GM12878 (cell line): ENCODE data around the gene FLAD1. TPM values are rescaled to one million over a fixed set of nuclear protein-coding genes. Genes with fewer than 3 reads are reported as not detected.

Source experiments
- ATAC-seq: fragments of 200-7000 bp; cut with Tn5 transposase; 3 replicates; pipeline ENCODE4 v1.9.1; 2020; ENCODE audit warnings: mild to moderate bottlenecking, moderate library complexity
- BruUV-seq: library from RNA; stranded (reverse); fragments of 400-500 nt; replicated peaks from 2 replicates; lab custom pipeline; 2021; lab: Mats Ljungman, UMichigan
- CTCF ChIA-PET: fragments of 300-600 bp; sonication (Branson Sonifier 250); formaldehyde crosslinking; extraction: SDS; loops from one replicate; lab custom pipeline; 2021; ENCODE audit warnings: inconsistent platforms; lab: Yijun Ruan, JAX
- POLR2A ChIA-PET: fragments of 350-600 bp; formaldehyde crosslinking; extraction: SDS; loops from one replicate; lab custom pipeline; 2021; ENCODE audit warnings: inconsistent platforms; lab: Charles Lee
- RAD21 ChIA-PET: fragments of 300-600 bp; sonication (Branson Sonifier 250); formaldehyde crosslinking; loops from one replicate; lab custom pipeline; 2023; ENCODE audit warnings: antibody characterized with exemption; ENCODE audit not compliant: unreplicated experiment; lab: Charles Lee
- SMC1A ChIA-PET: fragments of 300-600 bp; sonication (Branson Sonifier 250); formaldehyde crosslinking; loops from one replicate; lab custom pipeline; 2023; ENCODE audit not compliant: unreplicated experiment, uncharacterized antibody; lab: Charles Lee
- DNase-seq: peaks from one replicate; pipeline ENCODE4 v3.0.0-alpha.2; 2011; ENCODE audit warnings: low read depth, low spot score
- FAIRE-seq: peaks from 3 replicates; lab custom pipeline; 2011; peaks lifted over from hg19 to GRCh38; lab: Jason Lieb, UNC
- H2AFZ ChIP-seq: 2 replicates; pipeline ENCODE4 v1.6.0; 2011; ENCODE audit warnings: low read depth, low read length, control low read depth; ENCODE audit not compliant: control insufficient read depth
- H3K27ac ChIP-seq: 2 replicates; pipeline ENCODE4 v1.5.1; 2011; ENCODE audit warnings: control low read depth; ENCODE audit not compliant: control insufficient read depth, insufficient read depth
- H3K27me3 ChIP-seq, 2 experiments: replicated peaks in 1 of 2; 2 replicates each; pipeline versions ENCODE4 v1.6.0 to v1.6.1; 2011; ENCODE audit warnings: low read length in 1 of 2; ENCODE audit not compliant: control insufficient read depth in 2 of 2, insufficient read depth in 2 of 2
- H3K36me3 ChIP-seq, 2 experiments: 2 replicates each; pipeline ENCODE4 v1.5.1; 2011; ENCODE audit warnings: low read length in 1 of 2; ENCODE audit not compliant: control insufficient read depth in 2 of 2, insufficient read depth in 2 of 2
- H3K4me1 ChIP-seq: 2 replicates; pipeline ENCODE4 v1.6.1; 2011; ENCODE audit warnings: mild to moderate bottlenecking, low read length, moderate library complexity, mixed read lengths; ENCODE audit not compliant: control insufficient read depth, insufficient read depth
- H3K4me2 ChIP-seq: 2 replicates; pipeline ENCODE4 v1.6.0; 2011; ENCODE audit warnings: control low read depth; ENCODE audit not compliant: control insufficient read depth, insufficient read depth
- H3K4me3 ChIP-seq: fragments of 200-600 bp; sonication (generic); 2 replicates; pipeline ENCODE4 v1.5.1; 2016
- H3K79me2 ChIP-seq: 2 replicates; pipeline ENCODE4 v1.6.0; 2011; ENCODE audit warnings: low read length; ENCODE audit not compliant: control insufficient read depth, insufficient read depth
- H3K9ac ChIP-seq: 2 replicates; pipeline ENCODE4 v1.8.0; 2011; ENCODE audit warnings: low read length, control low read depth, mixed read lengths; ENCODE audit not compliant: control insufficient read depth, insufficient read depth
- H3K9me3 ChIP-seq: replicated peaks from 3 replicates; pipeline ENCODE4 v1.5.1; 2011; ENCODE audit warnings: mild to moderate bottlenecking, low read length; ENCODE audit not compliant: control insufficient read depth, insufficient read depth
- H4K20me1 ChIP-seq: 2 replicates; pipeline ENCODE4 v1.6.0; 2011; ENCODE audit not compliant: control insufficient read depth, insufficient read depth
- WGBS: methylation state at CpG from one replicate; pipeline ENCODE4 v1.1.6; 2016; ENCODE audit warnings: low lambda C conversion rate; ENCODE audit not compliant: insufficient replicate concordance, insufficient coverage; ENCODE audit errors: missing lambda C conversion rate; 5-methylcytosine and 5-hydroxymethylcytosine counted together
- in situ Hi-C: fragments of 300-500 bp; cut with MboI; formaldehyde crosslinking; loops from 9 replicates; pipeline ENCODE4 v1.14.3; 2018; ENCODE audit warnings: mixed read lengths
- intact Hi-C: fragments of 100-400 bp; cut with micrococcal nuclease; formaldehyde crosslinking; loops from one replicate; pipeline ENCODE4 v1.14.2; 2022; ENCODE audit not compliant: unreplicated experiment
- polyA plus RNA-seq, 11 experiments: library from polyadenylated mRNA; depleted of rRNA in 4 of 11; unstranded in 6 of 11; stranded (reverse) in 5 of 11; fragments of >200 nt; fragmentation: Nextera tagmentation in 4 of 11; fragmentation: Illumina TruSeq in 1 of 11; extraction: Ambion mirVana in 4 of 11; extraction: Trizol in 1 of 11; gene quantifications; 1 replicate in 1 of 11; 2 replicates in 10 of 11; pipeline versions ENCODE4 v1.2.1 to v1.2.3, GENCODE V29; 2011 to 2016; ENCODE audit warnings: inconsistent platforms in 2 of 11, missing spikeins in 2 of 11, low read depth in 1 of 11
- total RNA-seq, 4 experiments: library from RNA; depleted of rRNA in 3 of 4; stranded (reverse); fragments of >200 nt in 3 of 4; fragmentation: Illumina TruSeq in 1 of 4; extraction: Trizol in 1 of 4; gene quantifications; 2 replicates each; pipeline versions ENCODE4 v1.2.1 to v1.2.3, GENCODE V29; 2013 to 2021
- TF ChIP-seq, protein P1 (sequence below): IDR thresholded peaks from 2 replicates; pipeline ENCODE4 v1.6.1; 2012; ENCODE audit warnings: low read depth, low read length, improper control_type of control experiment
- TF ChIP-seq, protein P2 (sequence below): fragments of 450-650 bp; IDR thresholded peaks from 2 replicates; pipeline ENCODE4 v1.6.1; 2017; ENCODE audit warnings: mild to moderate bottlenecking

Gene FLAD1
- total and polyA plus RNA-seq, 10 of the 15 experiments (the other 5 are each of a cell fraction or from before 2014, with no cell fraction given) = 22.9 to 93.4 (median 56.6) TPM

DNA sequence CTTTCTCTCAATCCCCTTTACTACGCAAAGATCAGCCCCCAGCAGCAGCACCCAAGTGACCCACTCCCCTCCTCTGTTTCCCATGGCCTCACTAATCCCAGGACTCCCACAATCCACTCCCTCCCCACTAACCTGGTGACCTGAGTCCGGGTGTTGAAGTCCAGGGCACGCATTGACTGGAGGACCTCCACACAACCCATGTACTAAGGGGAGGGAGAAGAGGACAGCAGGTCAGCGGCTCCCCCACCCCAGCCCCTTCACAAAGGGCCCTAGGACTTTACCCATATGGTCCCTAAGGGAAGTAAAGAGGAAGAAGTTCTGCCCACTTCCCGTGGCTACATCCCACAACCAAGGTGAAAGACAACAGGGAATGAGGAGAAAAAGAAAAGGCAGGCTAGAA is 13.9 kb upstream of the FLAD1 start:
- no peak overlapping the region; the same call in 1 of the 2 replicates for H3K4me2 ChIP-seq
- ChIA-PET SMC1A (interaction anchor here (2.5 to 3.2 kb wide), 2 partner anchors 8 to 14 kb away, joined by 14 to 21 read pairs; partner anchors contain the start of genes PBXIP1 and PYGO2), CTCF (interaction anchor here (20.6 kb wide), 1 partner anchor 28 kb away, joined by 226 read pairs; the partner anchor contains the start of genes LENEP and ZBTB7B), POLR2A (interaction anchor here (9.8 kb wide), 1 partner anchor 12 kb away, joined by 140 read pairs; the partner anchor contains the start of genes PBXIP1 and PYGO2), RAD21 (interaction anchor here (0.9 to 2.5 kb wide), 3 partner anchors 14 to 91 kb away, joined by 3 to 16 read pairs (median 5); partner anchors contain the start of gene PBXIP1)
- in situ Hi-C loops (no loop called here), intact Hi-C loops (no loop called here)
- no peak overlapping the region for H2AFZ ChIP-seq
- H3K36me3 ChIP-seq = peaks cover 10 to 12% of the 10 kb centered on the region in 2 experiments; a peak in 3 of 4 replicates
- H3K9me3 ChIP-seq = no peaks in the 10 kb centered on the region
- ATAC-seq (no peak), DNase-seq (no peak), FAIRE-seq (no peak)
- H3K4me1 ChIP-seq = peaks cover 22% of the 10 kb centered on the region
- no peak overlapping the region for H3K9ac ChIP-seq
- TF ChIP-seq, protein P1, sequence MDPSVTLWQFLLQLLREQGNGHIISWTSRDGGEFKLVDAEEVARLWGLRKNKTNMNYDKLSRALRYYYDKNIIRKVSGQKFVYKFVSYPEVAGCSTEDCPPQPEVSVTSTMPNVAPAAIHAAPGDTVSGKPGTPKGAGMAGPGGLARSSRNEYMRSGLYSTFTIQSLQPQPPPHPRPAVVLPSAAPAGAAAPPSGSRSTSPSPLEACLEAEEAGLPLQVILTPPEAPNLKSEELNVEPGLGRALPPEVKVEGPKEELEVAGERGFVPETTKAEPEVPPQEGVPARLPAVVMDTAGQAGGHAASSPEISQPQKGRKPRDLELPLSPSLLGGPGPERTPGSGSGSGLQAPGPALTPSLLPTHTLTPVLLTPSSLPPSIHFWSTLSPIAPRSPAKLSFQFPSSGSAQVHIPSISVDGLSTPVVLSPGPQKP = no peak
- TF ChIP-seq, protein P2, sequence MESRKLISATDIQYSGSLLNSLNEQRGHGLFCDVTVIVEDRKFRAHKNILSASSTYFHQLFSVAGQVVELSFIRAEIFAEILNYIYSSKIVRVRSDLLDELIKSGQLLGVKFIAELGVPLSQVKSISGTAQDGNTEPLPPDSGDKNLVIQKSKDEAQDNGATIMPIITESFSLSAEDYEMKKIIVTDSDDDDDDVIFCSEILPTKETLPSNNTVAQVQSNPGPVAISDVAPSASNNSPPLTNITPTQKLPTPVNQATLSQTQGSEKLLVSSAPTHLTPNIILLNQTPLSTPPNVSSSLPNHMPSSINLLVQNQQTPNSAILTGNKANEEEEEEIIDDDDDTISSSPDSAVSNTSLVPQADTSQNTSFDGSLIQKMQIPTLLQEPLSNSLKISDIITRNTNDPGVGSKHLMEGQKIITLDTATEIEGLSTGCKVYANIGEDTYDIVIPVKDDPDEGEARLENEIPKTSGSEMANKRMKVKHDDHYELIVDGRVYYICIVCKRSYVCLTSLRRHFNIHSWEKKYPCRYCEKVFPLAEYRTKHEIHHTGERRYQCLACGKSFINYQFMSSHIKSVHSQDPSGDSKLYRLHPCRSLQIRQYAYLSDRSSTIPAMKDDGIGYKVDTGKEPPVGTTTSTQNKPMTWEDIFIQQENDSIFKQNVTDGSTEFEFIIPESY = no peak
- no peaks in the 10 kb centered on the region for H4K20me1 ChIP-seq
- H3K79me2 ChIP-seq = peaks cover 41% of the 10 kb centered on the region
- BruUV-seq = no TSS peak
- no peaks in the 10 kb centered on the region for H3K27me3 ChIP-seq
- 70% methylated on average over 5 of the region's 5 CpGs for WGBS
- H3K4me3 ChIP-seq = no peak overlapping the region
- no peak overlapping the region for H3K27ac ChIP-seq
